A673 (cell line): ENCODE results near the gene BPIFA2. TPM values are rescaled to one million over a fixed set of nuclear protein-coding genes. Genes with fewer than 3 reads are reported as not detected.
"Not testable (repeated sequence)": the region's sequence is repeated elsewhere in the genome, so short reads cannot be mapped to it uniquely, and the experiment has no call there.

Experiments
- Bru-seq: library from RNA; stranded (reverse); fragments of 400-500 nt; gene quantifications from one replicate; lab custom pipeline; 2021; lab: Mats Ljungman, UMichigan
- BruChase-seq, 2 experiments: library from RNA; stranded (reverse); fragments of 400-500 nt; gene quantifications; one replicate each; lab custom pipeline; 2021; lab: Mats Ljungman, UMichigan
- BruUV-seq: library from RNA; stranded (reverse); fragments of 400-500 nt; replicated peaks from 2 replicates; lab custom pipeline; 2021; lab: Mats Ljungman, UMichigan
- CTCF ChIA-PET: fragments of 300-600 bp; sonication (Branson Sonifier 250); formaldehyde crosslinking; loops from one replicate; lab custom pipeline; 2022; ENCODE audit warnings: antibody characterized with exemption; lab: Charles Lee
- POLR2A ChIA-PET: fragments of 300-600 bp; sonication (Branson Sonifier 250); formaldehyde crosslinking; loops from one replicate; lab custom pipeline; 2022; ENCODE audit warnings: antibody characterized with exemption; ENCODE audit not compliant: low non-redundant PET; lab: Charles Lee
- DNase-seq: peaks from one replicate; pipeline ENCODE4 v3.0.0-alpha.2; 2015; ENCODE audit warnings: low spot score
- H3K27ac ChIP-seq: fragments of 200-600 bp; sonication (generic); 2 replicates; pipeline ENCODE4 v1.5.1; 2016; ENCODE audit warnings: mixed run types, low read depth, mild to moderate bottlenecking, mixed read lengths, antibody characterized with exemption, low read length; ENCODE audit not compliant: poor library complexity, severe bottlenecking
- H3K27me3 ChIP-seq: fragments of 200-600 bp; sonication (generic); replicated peaks from 2 replicates; pipeline ENCODE4 v1.6.1; 2017; ENCODE audit warnings: mixed run types, low read depth, mild to moderate bottlenecking, mixed read lengths, antibody characterized with exemption, low read length; ENCODE audit not compliant: insufficient read depth, poor library complexity
- H3K36me3 ChIP-seq: fragments of 200-600 bp; sonication (generic); 2 replicates; pipeline ENCODE4 v1.6.1; 2016; ENCODE audit warnings: mixed run types, mild to moderate bottlenecking, mixed read lengths, antibody characterized with exemption, low read length; ENCODE audit not compliant: insufficient read depth, poor library complexity, severe bottlenecking
- H3K4me1 ChIP-seq: fragments of 200-600 bp; sonication (generic); 2 replicates; pipeline ENCODE4 v1.6.1; 2017; ENCODE audit warnings: mixed run types, mild to moderate bottlenecking, mixed read lengths, antibody characterized with exemption, low read length; ENCODE audit not compliant: insufficient read depth, poor library complexity, severe bottlenecking
- H3K4me3 ChIP-seq: fragments of 200-600 bp; sonication (generic); 2 replicates; pipeline ENCODE4 v1.5.1; 2016; ENCODE audit warnings: low read depth, mixed run types, mild to moderate bottlenecking, mixed read lengths, low read length; ENCODE audit not compliant: poor library complexity, severe bottlenecking
- H3K9me3 ChIP-seq: fragments of 200-600 bp; sonication (generic); 2 replicates; pipeline ENCODE4 v1.6.1; 2016; ENCODE audit warnings: mixed run types, low read depth, mild to moderate bottlenecking, mixed read lengths, antibody characterized with exemption, low read length; ENCODE audit not compliant: poor library complexity, severe bottlenecking
- CTCF ChIP-seq: fragments of 300-800, 200-600 bp; sonication (generic); conservative IDR thresholded peaks from 2 replicates; pipeline ENCODE4 v1.5.1; 2017; ENCODE audit warnings: low read depth, mild to moderate bottlenecking, antibody characterized with exemption, low read length, moderate library complexity, mixed read lengths
- EZH2 ChIP-seq: fragments of 200-600 bp; sonication (generic); IDR thresholded peaks from 2 replicates; pipeline ENCODE4 v1.6.1; 2017; ENCODE audit warnings: borderline replicate concordance, low read depth, mild to moderate bottlenecking, mixed read lengths, antibody characterized with exemption, low read length; ENCODE audit not compliant: poor library complexity, severe bottlenecking
- intact Hi-C: fragments of 100-400 bp; cut with micrococcal nuclease; formaldehyde crosslinking; loops from one replicate; pipeline ENCODE4 v1.10.0; 2022; ENCODE audit not compliant: unreplicated experiment
- long read RNA-seq: library from polyadenylated mRNA; stranded (forward); transcript quantifications from one replicate; pipeline ENCODE4 v2.0.0, GENCODE V29; 2022
- total RNA-seq: library from RNA; stranded (reverse); gene quantifications from 2 replicates; pipeline ENCODE4 v1.2.3, GENCODE V29; 2021

BPIFA2 gene
- total RNA-seq: not detected in 2 replicates
- not detected for Bru-seq, nascent RNA
- BruChase-seq, experiment 1, labeled RNA remaining after a 2-hour chase: not detected
- not detected for BruChase-seq, experiment 2, labeled RNA remaining after a 6-hour chase
- long read RNA-seq: 0 reads

DNA sequence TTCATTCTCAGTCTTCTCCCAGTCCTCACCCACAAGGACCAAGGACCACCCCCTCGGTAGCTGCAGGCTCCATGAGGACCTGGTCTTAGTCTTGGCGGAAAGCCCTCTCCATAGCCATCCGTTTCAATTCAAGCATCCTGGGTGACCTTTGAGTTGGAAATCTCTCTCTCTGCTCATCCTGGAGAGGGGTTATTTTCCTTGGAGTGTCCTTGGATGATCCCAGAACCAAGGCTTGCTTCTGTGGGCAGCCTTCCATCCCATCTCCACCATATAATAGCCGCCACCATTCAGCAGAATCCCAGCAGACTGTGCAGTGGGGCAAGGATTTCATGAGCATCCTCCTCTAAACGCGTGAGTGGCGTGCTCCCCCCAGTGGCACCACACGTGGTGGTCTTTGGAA lies at the start of gene BPIFA2:
Gene BPIFA2 (plus strand): TSS at position 301 of the 400 bp plus-strand sequence. CDS start 987 bp downstream, outside the sequence.
- intact Hi-C loops: no loop called here
- H3K9me3 ChIP-seq: peaks cover 6% of the 10 kb centered on the region
- H3K4me3 ChIP-seq: no peak within 1 kb of the TSS
- no peak within 1 kb of the TSS for H3K27ac ChIP-seq
- POLR2A ChIA-PET: no interaction called here
- TF ChIP-seq CTCF (no peak), EZH2 (no peak)
- no peaks in the 10 kb centered on the region for H3K36me3 ChIP-seq
- peaks cover 3% of the 10 kb centered on the region for H3K27me3 ChIP-seq
- CTCF ChIA-PET: no interaction called here
- no TSS peak for BruUV-seq
- DNase-seq: no peak
- no peaks in the 10 kb centered on the region for H3K4me1 ChIP-seq

DNA sequence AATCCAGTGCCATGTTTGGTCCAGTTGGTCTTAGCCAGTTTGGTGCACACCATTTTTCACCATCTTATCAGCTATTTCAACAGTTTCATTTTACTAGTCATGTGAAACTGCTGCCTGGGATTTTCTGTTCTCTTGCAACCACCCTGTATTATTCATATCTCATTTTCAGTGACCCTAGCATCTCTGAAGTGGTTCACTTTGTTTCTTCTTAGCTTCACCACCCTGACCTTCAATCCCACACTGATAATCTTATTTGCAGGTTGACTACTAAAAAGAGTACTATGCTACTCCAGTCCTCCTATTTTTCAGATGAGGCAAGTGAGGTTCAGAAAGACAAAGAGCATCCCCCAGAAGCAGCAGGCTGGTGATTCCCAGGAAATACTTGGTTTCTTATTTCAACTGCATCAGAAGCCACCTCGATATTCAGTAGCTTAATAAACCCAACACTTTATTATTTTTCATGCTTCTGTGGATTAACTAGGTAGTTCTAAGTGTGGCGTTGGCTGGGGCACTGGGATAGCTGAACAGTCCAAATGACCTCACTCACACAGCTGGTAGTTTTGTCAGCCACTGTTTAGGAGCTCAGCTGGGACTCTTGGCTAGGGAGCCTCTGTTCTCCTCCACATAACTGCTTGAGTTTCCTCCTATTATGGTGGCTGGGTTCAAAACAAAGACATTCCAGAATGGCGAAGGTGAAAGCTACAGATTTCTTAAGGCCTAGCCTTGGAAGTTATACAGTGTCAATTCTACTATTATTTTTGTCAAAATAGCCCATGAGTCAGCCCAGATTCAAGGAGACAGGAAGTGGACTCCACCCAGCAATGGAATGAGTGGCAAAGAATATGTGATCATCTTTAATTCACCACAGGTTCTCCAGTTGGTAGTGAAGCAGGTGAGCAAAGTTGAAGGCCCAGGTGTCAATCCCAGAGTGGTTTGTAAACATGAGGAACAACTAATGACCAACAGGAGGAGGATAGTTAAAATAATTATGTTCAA lies 47.9 kb upstream of the BPIFA2 start:
- POLR2A ChIA-PET: no interaction called here
- H3K9me3 ChIP-seq: no peaks in the 10 kb centered on the region
- H3K4me3 ChIP-seq: no peak overlapping the region
- peaks cover 10% of the 10 kb centered on the region for H3K27me3 ChIP-seq
- no peaks in the 10 kb centered on the region for H3K36me3 ChIP-seq
- DNase-seq: no peak
- intact Hi-C loops: no loop called here
- no peak for TF ChIP-seq CTCF
- no peak for TF ChIP-seq EZH2
- H3K27ac ChIP-seq: no peak overlapping the region
- no peaks in the 10 kb centered on the region for H3K4me1 ChIP-seq
- no TSS peak for BruUV-seq
- CTCF ChIA-PET: no interaction called here

- Histone ChIP-seq H3K4me3 (no peak overlapping the region), H3K27ac (no peak overlapping the region), H3K27me3 (peaks cover 19% of the 10 kb centered on the region), H3K36me3 (no peaks in the 10 kb centered on the region), H3K9me3 (no peaks in the 10 kb centered on the region), H3K4me1 (no peaks in the 10 kb centered on the region)
- no TSS peak for BruUV-seq
- intact Hi-C loops: no loop called here
- ChIA-PET POLR2A (no interaction called here), CTCF (no interaction called here)
- no peak for TF ChIP-seq EZH2
- TF ChIP-seq CTCF: no peak
- no peak for DNase-seq
Observed at GRCh38 chr20:33120934-33121333, 47.0 kb upstream of the BPIFA2 start.

DNA sequence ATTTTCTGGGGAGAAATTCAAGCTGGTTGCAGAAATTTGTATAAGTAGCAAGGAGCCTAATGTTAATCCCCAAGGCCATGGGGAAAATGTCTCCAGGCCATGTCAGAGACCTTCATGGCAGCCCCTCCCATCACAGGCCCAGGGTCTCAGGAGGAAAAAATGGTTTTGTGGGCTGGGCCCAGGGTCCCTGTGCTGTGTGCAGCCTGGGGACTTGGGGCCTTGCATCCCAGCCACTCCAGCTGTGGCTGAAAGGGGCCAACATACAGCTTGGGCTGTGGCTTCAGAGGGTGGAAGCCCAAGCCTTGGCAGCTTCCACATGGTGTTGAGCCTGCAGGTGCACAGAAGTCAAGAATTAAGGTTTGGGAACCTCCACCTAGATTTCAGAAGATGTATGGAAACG lies 45.7 kb upstream of the BPIFA2 start:
- H3K4me1 ChIP-seq, H3K36me3 ChIP-seq, DNase-seq, H3K4me3 ChIP-seq, CTCF ChIA-PET, H3K9me3 ChIP-seq, POLR2A ChIA-PET, intact Hi-C loops, BruUV-seq, H3K27ac ChIP-seq: not testable (repeated sequence)
- H3K27me3 ChIP-seq: peaks cover 29% of the 10 kb centered on the region
